Sigmoid colon (tissue), 4 donors: ENCODE measurements around the gene WSB1.

Experiments
- CTCF ChIP-seq, 4 experiments: fragments of 450-650 bp in 3 of 4; fragments of 200-600 bp in 1 of 4; IDR thresholded peaks; one replicate each; pipeline ENCODE4 v1.5.1; 2016 to 2019; ENCODE audit warnings: antibody characterized with exemption in 4 of 4, mild to moderate bottlenecking in 3 of 4, moderate library complexity in 2 of 4
- EP300 ChIP-seq, 4 donors: sonication (generic); formaldehyde crosslinking; IDR thresholded peaks; one replicate each; pipeline ENCODE4 v1.6.1; 2017; ENCODE audit warnings: antibody characterized with exemption in 4 of 4
- POLR2A ChIP-seq, 2 donors: fragments of 450-650 bp; IDR thresholded peaks; one replicate each; pipeline ENCODE4 v1.6.1; 2016; ENCODE audit warnings: antibody characterized with exemption in 2 of 2, mild to moderate bottlenecking in 2 of 2, moderate library complexity in 2 of 2

GRCh38 chr17:27326585-27326984 lies 32.7 kb downstream of the WSB1 start:
- TF ChIP-seq CTCF (IDR thresholded peaks at IDR 0.05): no peak
- no peak for TF ChIP-seq POLR2A (IDR thresholded peaks at IDR 0.05)
- TF ChIP-seq EP300 (IDR thresholded peaks at IDR 0.05): no peak
